GM23338 (cell line): Measurements from ENCODE around the gene KYAT1.

Experiments used
- EZH2phosphoT487 ChIP-seq: fragments of 200-600 bp; sonication (generic); IDR thresholded peaks from one replicate; pipeline ENCODE4 v1.8.1; 2018; ENCODE audit warnings: antibody characterized with exemption; ENCODE audit not compliant: unreplicated experiment
- JUNB ChIP-seq: IDR thresholded peaks from one replicate; pipeline ENCODE4 v1.6.1; 2016; ENCODE audit warnings: antibody characterized with exemption; ENCODE audit not compliant: unreplicated experiment
- TF ChIP-seq, protein P1 (sequence below), 2 experiments: fragments of 200-600 bp in 1 of 2; sonication (generic) in 1 of 2; conservative IDR thresholded peaks; 2 replicates each; pipeline versions ENCODE4 v1.5.1 to v1.6.1; 2016 to 2017; ENCODE audit warnings: antibody characterized with exemption in 2 of 2, low read depth in 2 of 2, mild to moderate bottlenecking in 2 of 2, moderate library complexity in 1 of 2

DNA sequence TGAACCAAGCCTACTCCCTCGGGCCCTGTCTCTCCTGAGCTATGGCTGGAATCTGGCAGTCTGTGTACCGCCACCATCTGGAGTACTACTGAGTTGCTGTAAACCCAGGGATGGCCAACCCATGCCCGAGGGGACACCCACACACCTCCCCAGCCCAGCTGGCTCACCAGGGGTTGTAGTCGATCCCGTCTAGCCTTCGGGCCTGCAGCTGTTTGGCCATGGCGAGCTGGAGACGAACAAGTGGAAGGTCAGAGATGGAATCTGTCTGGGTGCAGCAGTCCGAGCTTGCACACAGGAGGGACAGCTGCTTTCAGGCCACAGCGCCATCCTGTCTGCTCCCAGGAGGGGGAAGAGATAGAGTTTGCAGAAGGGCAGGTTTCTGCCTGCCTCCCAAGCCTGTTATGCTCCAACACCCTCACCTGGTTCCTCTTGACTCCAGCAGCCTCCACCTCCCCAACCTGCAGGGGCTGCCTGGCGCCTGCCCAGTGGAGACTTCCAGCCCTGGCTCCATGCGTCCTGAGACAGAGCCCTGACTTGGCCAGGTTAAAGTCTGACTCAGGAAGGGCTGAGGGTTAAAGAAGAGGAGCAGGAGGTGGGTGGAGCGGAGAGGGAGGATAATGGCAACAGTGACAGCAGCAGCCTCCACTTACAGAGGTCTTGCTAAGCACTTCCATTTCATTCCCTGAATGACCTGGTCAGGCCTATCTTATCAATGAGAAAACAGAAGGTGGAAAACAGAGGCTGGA, 36.4 kb downstream of the KYAT1 start:
- TF ChIP-seq EZH2phosphoT487 = no peak
- TF ChIP-seq, protein P1, sequence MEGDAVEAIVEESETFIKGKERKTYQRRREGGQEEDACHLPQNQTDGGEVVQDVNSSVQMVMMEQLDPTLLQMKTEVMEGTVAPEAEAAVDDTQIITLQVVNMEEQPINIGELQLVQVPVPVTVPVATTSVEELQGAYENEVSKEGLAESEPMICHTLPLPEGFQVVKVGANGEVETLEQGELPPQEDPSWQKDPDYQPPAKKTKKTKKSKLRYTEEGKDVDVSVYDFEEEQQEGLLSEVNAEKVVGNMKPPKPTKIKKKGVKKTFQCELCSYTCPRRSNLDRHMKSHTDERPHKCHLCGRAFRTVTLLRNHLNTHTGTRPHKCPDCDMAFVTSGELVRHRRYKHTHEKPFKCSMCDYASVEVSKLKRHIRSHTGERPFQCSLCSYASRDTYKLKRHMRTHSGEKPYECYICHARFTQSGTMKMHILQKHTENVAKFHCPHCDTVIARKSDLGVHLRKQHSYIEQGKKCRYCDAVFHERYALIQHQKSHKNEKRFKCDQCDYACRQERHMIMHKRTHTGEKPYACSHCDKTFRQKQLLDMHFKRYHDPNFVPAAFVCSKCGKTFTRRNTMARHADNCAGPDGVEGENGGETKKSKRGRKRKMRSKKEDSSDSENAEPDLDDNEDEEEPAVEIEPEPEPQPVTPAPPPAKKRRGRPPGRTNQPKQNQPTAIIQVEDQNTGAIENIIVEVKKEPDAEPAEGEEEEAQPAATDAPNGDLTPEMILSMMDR (conservative IDR thresholded peaks at IDR 0.05; ENCODE audit: low read depth in 2 of 2) = peak; percentile 27 to 52
- TF ChIP-seq JUNB = no peak
